ENCODE data around the gene CYFIP1.
"Not testable (repeated sequence)": the region's sequence is repeated elsewhere in the genome, so short reads cannot be mapped to it uniquely, and the experiment has no call there.

CYFIP1 gene

GRCh38 chr15:22980189-22981050, at the start of gene CYFIP1:
TSS of gene CYFIP1 (minus strand) at chr15:22980368. CDS start at chr15:22947285, 33,083 bp downstream.
- DNase-seq, result peak; percentile 26

DNA sequence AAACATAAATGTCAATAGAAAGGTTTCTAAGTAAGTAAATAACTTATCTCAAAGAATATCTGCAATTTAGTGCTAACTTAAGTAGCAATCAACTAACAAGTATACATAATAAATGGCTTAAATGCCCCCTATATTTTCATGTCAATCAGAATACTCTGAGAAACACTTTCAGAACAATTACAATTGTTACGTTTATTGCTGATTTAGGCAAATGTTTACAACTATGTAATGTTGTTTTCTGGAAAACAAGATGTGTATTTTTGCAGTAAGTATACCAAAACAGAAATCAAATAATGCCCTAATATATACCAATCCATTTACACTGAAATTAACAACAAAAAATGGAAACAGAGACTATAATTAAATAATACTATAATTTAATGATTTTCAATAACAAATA, 46.0 kb upstream of the CYFIP1 start:
- no peak for DNase-seq

DNA sequence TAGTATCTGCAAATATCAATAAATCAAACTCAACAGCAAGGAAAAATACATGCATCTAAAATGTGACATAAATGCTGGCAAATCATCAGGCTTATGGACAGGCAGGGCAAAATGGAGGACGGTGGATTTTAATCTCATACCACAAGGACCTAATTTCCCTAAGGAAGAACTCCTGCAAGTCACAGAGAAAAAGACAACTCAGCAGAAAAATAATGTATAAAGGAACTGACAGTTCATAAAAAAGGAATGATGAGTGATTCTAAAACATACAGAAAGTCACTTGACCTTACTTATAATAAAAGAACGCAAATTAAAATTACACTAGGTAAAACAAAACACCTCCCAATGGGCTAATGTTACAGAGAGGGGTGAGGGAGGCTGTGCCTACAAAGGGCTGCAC, 42.0 kb upstream of the CYFIP1 start:
- DNase-seq, result no peak

- DNase-seq, result no peak
Measured at GRCh38 chr15:23014394-23015000, 34.3 kb upstream of the CYFIP1 start.

- no peak for DNase-seq
Measured at GRCh38 chr15:23013681-23014080, 33.5 kb upstream of the CYFIP1 start.

DNA sequence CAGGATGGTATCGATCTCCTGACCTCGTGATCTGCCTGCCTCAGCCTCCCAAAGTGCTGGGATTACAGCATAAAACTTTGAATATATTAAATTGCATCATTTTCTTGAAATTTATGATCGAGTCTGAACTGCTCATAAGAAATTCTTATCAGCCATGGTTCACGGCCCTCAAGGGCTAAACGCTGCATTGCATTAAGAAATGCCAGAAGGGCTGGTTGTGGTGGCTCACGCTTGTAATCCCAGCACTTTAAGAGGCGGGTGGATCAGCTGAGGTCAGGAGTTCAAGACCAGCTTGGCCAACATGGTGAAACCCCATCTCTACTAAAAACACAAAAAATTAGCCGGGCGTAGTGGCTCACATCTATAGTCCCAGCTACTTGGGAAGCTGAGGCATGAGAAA, 32.4 kb upstream of the CYFIP1 start:
- not testable (repeated sequence) for DNase-seq

- no peak for DNase-seq
Measured at GRCh38 chr15:23003736-23004135, 23.6 kb upstream of the CYFIP1 start.

DNA sequence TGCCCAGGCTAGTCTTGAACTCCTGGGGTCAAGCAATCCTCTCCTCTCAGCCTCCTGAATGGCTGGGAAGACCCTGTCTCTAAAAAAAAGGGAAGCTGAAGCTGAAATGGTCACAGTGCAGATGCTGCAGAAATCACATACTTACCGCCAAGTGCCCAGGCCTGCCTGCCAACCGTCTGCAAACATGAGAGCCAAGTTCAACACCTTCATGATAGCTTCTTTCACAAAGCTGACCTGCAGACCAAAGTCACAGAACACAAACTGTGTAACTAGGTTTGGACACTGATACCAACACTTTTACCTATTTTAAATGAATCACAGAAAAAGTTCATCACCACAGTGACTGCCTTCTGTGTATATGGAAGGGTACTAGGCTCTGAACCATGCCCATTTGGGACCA, 22.8 kb upstream of the CYFIP1 start:
- DNase-seq, result no peak

DNA sequence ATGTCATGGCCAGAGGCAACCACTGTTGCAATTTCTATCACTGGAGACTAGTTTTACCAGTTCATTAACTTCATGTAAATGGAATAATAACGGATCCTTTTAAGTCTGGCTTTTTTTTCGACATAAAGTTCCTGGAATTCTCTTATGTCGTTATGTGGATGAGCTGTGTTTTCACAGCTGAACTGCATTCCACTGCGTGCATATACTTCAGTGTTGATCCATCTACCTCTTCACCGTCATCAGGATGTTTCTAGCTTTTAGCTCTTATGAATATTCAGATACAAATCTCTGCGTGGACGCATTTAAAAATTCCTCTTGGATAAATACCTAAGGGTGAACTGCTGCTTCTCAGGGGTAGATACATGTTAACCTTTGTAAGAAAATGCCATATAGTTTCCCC, 15.6 kb upstream of the CYFIP1 start:
- no peak for DNase-seq

DNA sequence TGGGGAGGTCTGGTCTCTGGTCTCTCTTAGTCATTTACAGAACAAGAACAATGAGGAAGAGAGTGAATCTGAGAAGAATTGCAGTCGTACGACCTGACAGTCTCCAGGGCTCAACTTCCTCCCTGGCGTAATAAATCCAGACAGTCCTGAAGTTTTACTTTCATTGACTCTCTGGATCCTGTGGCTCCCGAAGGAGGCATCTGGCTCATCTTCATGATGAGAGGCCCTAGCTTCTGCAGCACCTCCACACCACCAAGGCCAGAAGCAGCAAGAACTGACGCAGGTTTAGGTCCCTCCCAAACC, 11.8 kb upstream of the CYFIP1 start:
- DNase-seq, result no peak

DNA sequence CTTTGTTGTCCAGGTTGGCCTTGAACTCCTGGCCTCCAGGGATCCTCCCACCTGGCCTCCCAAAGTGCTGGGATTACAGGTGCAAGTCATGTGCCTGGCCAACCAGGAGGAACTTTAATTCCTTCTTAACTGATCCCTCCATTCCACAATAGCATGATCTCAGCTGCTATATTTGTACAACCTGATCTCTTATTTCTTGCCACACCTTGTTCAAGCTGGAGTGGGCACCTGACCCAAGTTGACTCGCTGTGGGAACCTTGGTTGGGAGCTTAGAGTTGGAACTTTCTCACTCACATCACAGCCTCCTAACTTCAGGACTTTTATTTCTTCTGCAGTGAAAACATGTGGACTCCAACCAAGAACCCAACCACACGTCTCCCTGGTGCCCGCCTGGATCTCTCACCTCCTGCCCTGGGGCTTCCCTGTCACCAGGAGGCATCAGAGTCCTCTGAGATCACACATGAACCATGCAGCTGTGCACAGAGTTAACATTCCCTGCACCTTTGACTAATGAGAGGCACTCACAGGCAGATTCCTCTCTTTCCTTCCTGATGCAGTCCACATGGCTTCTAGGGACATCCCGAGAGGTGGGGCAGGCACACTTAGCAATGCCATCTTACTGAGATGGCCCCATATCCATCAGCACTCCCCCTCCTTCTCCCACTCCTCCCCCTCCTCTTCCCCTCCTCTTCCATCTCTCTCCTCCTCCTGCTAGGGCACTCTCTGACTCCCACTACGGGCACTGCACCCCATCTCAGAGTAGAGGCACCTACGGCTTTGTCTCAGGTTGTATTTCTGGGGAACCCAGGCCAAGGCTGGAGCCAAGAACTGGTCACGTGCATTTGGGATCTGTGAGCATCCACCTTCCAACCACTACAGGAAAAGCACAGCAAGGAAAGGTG, 9.7 kb upstream of the CYFIP1 start:
- no peak for DNase-seq

- no peak for DNase-seq
Measured at GRCh38 chr15:22988811-22989210, 8.6 kb upstream of the CYFIP1 start.

- not testable (repeated sequence) for DNase-seq
Measured at GRCh38 chr15:22981931-22982330, 1.8 kb upstream of the CYFIP1 start.

- no peak for DNase-seq
Measured at GRCh38 chr15:22981051-22981840, 1.1 kb upstream of the CYFIP1 start.

- DNase-seq, result peak in 1 of 2 experiments; percentile 17
Measured at GRCh38 chr15:22979238-22980188, 655 bp downstream of the CYFIP1 start.

GRCh38 chr15:22978691-22979237, 1.4 kb downstream of the CYFIP1 start:
- no peak for DNase-seq

DNA sequence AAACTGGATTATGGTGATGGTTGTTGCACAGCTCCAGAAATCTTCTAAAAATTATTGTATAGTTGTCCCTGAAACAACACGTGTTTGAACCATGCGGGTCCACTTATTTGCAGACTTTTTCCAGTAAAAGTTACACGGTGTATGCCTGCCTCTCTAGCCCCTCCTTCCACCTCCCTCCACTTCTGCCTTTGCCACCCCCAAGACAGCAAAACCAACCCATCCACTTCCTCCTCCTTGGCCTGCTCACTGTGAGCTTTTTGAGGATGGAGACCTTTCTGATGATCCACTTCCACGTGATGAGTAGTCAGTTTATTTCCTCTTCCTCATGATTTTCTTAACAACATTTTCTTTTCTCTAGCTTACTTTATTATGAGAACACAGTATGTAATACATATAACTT, 5.4 kb downstream of the CYFIP1 start:
- DNase-seq, result peak; percentile 59 to 64

DNA sequence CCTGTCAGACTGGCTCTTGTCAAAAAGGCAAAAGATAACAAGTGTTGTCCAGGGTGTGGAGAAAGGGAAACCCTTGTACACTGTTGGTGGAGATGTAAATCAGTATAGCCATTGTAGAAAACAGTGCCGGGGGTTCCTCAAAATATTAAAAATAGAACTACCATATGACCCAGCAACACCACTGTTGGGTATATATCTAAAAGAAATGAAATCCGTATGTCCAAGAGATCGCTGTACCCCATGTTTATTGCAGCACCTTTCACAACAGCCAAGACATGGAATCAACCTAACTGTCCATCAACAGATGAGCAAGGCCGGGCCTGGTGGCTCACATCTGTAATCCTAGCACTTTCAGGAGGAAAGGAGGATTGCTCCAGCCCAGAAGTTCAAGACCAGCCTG, 6.2 kb downstream of the CYFIP1 start:
- DNase-seq, result no peak

DNA sequence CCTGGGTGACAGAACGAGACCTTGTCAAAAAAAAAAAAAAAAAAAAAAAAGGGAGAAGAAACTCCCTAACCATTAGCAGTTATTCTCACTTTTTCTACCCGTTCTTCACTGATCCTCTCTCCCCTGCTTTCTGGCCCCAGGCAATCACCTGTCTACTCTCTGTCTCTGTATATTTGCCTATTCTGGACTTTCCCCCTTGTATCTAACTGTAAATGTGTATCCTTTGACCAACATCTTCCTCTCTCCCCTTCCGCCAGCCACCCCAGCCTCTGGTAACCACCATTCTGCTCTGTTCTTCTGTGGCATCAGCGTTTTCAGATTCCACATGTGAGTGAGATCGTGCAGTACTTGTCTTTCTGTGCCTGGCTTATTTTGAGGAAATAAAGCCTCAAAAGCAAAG, 6.9 kb downstream of the CYFIP1 start:
- DNase-seq, result peak; percentile 9 to 28

DNA sequence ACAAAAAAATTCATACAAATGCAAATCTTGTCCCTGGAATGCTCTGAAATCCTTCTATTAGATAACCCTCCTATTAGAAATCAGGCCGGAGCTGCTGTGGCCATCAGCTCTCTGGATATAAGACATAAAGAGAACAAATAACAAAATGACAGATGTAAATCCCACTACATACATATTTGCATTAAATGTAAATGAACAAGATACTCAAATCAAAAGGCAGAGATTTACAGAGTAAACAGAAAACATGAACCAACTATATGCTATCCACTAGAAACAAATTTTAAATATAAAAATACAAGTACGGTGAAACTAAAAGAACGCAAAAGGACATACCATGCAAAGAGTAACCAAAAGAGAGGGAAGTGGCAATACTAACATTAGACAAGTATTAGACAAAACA, 10.7 kb downstream of the CYFIP1 start:
- no peak for DNase-seq

- DNase-seq, result no peak
Measured at GRCh38 chr15:22968366-22968765, 11.8 kb downstream of the CYFIP1 start.
